Prostate gland (tissue), 2 donors: ENCODE data around the gene LINC00632. TPM values are rescaled to one million over a fixed set of nuclear protein-coding genes. Genes with fewer than 3 reads are reported as not detected.

Experiments used
- DNase-seq: peaks from one replicate; pipeline ENCODE4 v3.0.0-alpha.2; 2019; ENCODE audit warnings: low spot score
- H3K27ac ChIP-seq, 2 donors: fragments of 200-600 bp; sonication (generic); 2 replicates each; pipeline ENCODE4 v1.5.1; 2017 to 2019
- H3K27me3 ChIP-seq: fragments of 200-600 bp; sonication (generic); replicated peaks from 2 replicates; pipeline ENCODE4 v1.5.1; 2019; ENCODE audit not compliant: insufficient read depth
- H3K36me3 ChIP-seq, 2 donors: fragments of 200-600 bp; sonication (generic); 1 replicate in 1 of 2; 2 replicates in 1 of 2; pipeline versions ENCODE4 v1.5.1 to v1.8.1; 2017 to 2019
- H3K4me1 ChIP-seq: fragments of 200-600 bp; sonication (generic); replicated peaks from 2 replicates; pipeline ENCODE4 v1.5.1; 2019
- H3K4me3 ChIP-seq, 2 donors: fragments of 200-600 bp; sonication (generic); 2 replicates each; pipeline ENCODE4 v1.5.1; 2017 to 2019
- H3K9me3 ChIP-seq: fragments of 200-600 bp; sonication (generic); 2 replicates; pipeline ENCODE4 v1.5.1; 2017
- POLR2A ChIP-seq: fragments of 450-650 bp; IDR thresholded peaks from one replicate; pipeline ENCODE4 v1.6.1; 2016; ENCODE audit warnings: antibody characterized with exemption, mild to moderate bottlenecking
- POLR2AphosphoS5 ChIP-seq: sonication (generic); formaldehyde crosslinking; IDR thresholded peaks from one replicate; pipeline ENCODE4 v1.6.1; 2017; ENCODE audit warnings: antibody characterized with exemption
- WGBS: methylation state at CpG from one replicate; pipeline ENCODE4 v1.1.5; 2018; 5-methylcytosine and 5-hydroxymethylcytosine counted together
- intact Hi-C: fragments of 100-400 bp; cut with DNase I; formaldehyde crosslinking; loops from one replicate; pipeline ENCODE4 v1.14.2; 2022
- total RNA-seq, 2 donors: library from RNA; depleted of rRNA; stranded (reverse); fragments of >200 nt; gene quantifications; one replicate each; pipeline ENCODE4 v1.1.0, GENCODE V29; 2016
- TF ChIP-seq, protein P1 (sequence below), 4 experiments: fragments of 200-600 bp in 2 of 4; fragments of 450-650 bp in 2 of 4; sonication (generic) in 2 of 4; IDR thresholded peaks; 1 replicate in 3 of 4; 2 replicates in 1 of 4; pipeline ENCODE4 v1.5.1; 2016 to 2019; ENCODE audit warnings: antibody characterized with exemption in 4 of 4, mild to moderate bottlenecking in 2 of 4, moderate library complexity in 2 of 4

LINC00632 gene
- total RNA-seq, 2 donors from 2014 or later = 6.5 to 13.5 TPM

- no peak for TF ChIP-seq POLR2A
- no peak for TF ChIP-seq POLR2AphosphoS5
- TF ChIP-seq, protein P1, sequence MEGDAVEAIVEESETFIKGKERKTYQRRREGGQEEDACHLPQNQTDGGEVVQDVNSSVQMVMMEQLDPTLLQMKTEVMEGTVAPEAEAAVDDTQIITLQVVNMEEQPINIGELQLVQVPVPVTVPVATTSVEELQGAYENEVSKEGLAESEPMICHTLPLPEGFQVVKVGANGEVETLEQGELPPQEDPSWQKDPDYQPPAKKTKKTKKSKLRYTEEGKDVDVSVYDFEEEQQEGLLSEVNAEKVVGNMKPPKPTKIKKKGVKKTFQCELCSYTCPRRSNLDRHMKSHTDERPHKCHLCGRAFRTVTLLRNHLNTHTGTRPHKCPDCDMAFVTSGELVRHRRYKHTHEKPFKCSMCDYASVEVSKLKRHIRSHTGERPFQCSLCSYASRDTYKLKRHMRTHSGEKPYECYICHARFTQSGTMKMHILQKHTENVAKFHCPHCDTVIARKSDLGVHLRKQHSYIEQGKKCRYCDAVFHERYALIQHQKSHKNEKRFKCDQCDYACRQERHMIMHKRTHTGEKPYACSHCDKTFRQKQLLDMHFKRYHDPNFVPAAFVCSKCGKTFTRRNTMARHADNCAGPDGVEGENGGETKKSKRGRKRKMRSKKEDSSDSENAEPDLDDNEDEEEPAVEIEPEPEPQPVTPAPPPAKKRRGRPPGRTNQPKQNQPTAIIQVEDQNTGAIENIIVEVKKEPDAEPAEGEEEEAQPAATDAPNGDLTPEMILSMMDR (IDR thresholded peaks at IDR 0.05) = no peak
- Histone ChIP-seq H3K27ac (no peak overlapping the region), H3K36me3 (no peaks in the 10 kb centered on the region), H3K4me1 (no peaks in the 10 kb centered on the region), H3K27me3 (no peaks in the 10 kb centered on the region), H3K4me3 (no peak overlapping the region), H3K9me3 (no peaks in the 10 kb centered on the region)
- intact Hi-C loops = no loop called here
- WGBS = 99% methylated on average over 31 of the region's 31 CpGs
- no peak for DNase-seq
Measured at GRCh38 chrX:140776320-140776719, 66.8 kb downstream of the LINC00632 start.

DNA sequence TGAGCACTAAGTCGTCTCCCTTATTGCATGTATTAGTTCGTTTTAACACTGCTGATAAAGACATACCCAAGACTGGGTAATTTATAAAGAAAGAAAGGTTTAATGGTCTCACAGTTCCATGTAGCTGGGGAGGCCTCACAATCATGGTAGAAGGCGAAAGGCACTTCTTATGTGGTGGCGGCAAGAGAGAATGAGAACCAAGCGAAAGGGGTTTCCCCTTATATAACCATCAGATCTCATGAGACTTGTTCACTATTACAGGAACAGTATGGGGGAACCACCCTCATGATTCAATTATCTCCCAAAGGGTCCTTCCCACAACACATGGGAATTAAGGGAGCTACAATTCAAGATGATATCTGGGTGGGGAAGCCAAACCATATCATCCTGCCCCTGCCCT lies 85.1 kb downstream of the LINC00632 start:
- Histone ChIP-seq H3K36me3 (no peaks in the 10 kb centered on the region), H3K27me3 (no peaks in the 10 kb centered on the region), H3K4me1 (no peaks in the 10 kb centered on the region), H3K27ac (no peak overlapping the region), H3K4me3 (no peak overlapping the region), H3K9me3 (no peaks in the 10 kb centered on the region)
- 68% methylated on average over 5 of the region's 5 CpGs for WGBS
- DNase-seq = no peak
- TF ChIP-seq, protein P1 (IDR thresholded peaks at IDR 0.05) = no peak
- TF ChIP-seq POLR2A = no peak
- intact Hi-C loops = no loop called here

DNA sequence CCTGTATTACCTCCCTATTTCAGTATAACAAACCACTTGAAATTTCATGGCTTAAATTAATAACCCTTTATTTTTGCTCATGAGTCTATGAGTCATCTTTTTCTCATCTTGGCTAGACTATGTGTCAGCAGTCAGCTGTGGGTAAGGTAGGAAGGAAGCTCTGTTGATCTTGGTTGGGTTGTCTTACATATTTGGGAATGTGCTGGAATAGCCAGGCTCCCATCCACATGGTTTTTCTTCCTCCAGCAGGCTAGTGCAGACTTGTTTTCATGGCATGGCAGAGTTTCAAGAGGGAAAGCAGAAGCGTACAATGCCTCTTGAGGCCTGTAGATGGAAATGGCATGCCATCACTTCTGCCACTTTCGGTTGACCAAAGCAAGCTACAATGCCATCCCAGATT lies 89.7 kb downstream of the LINC00632 start:
- Histone ChIP-seq H3K4me1 (no peaks in the 10 kb centered on the region), H3K9me3 (no peaks in the 10 kb centered on the region), H3K27me3 (no peaks in the 10 kb centered on the region), H3K4me3 (no peak overlapping the region), H3K27ac (no peak overlapping the region), H3K36me3 (no peaks in the 10 kb centered on the region)
- TF ChIP-seq POLR2AphosphoS5 = no peak
- TF ChIP-seq POLR2A = no peak
- TF ChIP-seq, protein P1 (IDR thresholded peaks at IDR 0.05) = no peak
- intact Hi-C loops = no loop called here
- WGBS = 76% methylated on average over 2 of the region's 2 CpGs
- no peak for DNase-seq

GRCh38 chrX:140804292-140804691 lies 94.7 kb downstream of the LINC00632 start:
- intact Hi-C loops = no loop called here
- DNase-seq = no peak
- H3K9me3 ChIP-seq = no peaks in the 10 kb centered on the region
- H3K4me1 ChIP-seq = no peaks in the 10 kb centered on the region
- WGBS = 100% methylated on average over 1 of the region's 1 CpG
- no peaks in the 10 kb centered on the region for H3K27me3 ChIP-seq
- H3K36me3 ChIP-seq = no peaks in the 10 kb centered on the region
- H3K27ac ChIP-seq = no peak overlapping the region
- TF ChIP-seq, protein P1 (IDR thresholded peaks at IDR 0.05) = no peak
- TF ChIP-seq POLR2AphosphoS5 = no peak
- no peak overlapping the region for H3K4me3 ChIP-seq

DNA sequence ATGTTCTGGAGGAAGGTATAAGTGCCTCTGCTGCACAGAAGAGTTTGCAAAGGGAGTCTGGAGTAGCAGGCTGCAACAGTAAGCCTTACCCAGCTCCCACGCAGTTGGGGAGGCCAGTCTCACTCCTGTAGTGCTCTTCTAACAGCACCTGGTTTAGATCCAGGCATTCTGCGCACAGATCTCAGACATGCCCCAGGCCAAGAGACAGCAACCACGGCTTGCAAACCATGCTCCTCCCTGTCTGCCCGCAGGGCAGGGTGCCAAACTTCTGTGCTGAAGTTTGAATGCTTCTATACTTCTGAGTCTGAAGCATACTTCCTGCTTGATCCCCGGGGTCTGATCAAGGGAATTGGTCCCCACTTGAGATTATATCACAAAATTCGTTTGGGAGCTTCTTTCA lies 106.3 kb downstream of the LINC00632 start:
- intact Hi-C loops = no loop called here
- no peak overlapping the region for H3K4me3 ChIP-seq
- no peaks in the 10 kb centered on the region for H3K9me3 ChIP-seq
- no peaks in the 10 kb centered on the region for H3K27me3 ChIP-seq
- no peak overlapping the region for H3K27ac ChIP-seq
- DNase-seq = no peak
- H3K4me1 ChIP-seq = no peaks in the 10 kb centered on the region
- no peak for TF ChIP-seq POLR2AphosphoS5
- TF ChIP-seq, protein P1 (IDR thresholded peaks at IDR 0.05) = no peak
- TF ChIP-seq POLR2A = no peak
- no peaks in the 10 kb centered on the region for H3K36me3 ChIP-seq
- 0% methylated on average over 5 of the region's 6 CpGs for WGBS
